HepG2 (cell line): Measurements from ENCODE around the gene TFB1M. TPM values are rescaled to one million over a fixed set of nuclear protein-coding genes. Genes with fewer than 3 reads are reported as not detected.

Experiments used
- ATAC-seq: fragments of 200-7000 bp; cut with Tn5 transposase; 3 replicates; pipeline ENCODE4 v1.9.1; 2020; ENCODE audit warnings: mild to moderate bottlenecking, moderate library complexity
- BruUV-seq: library from RNA; stranded (reverse); fragments of 400-500 nt; replicated peaks from 2 replicates; lab custom pipeline; 2021; lab: Mats Ljungman, UMichigan
- CTCF ChIA-PET: fragments of 300-600 bp; formaldehyde crosslinking; extraction: SDS; loops from one replicate; lab custom pipeline; 2021; ENCODE audit warnings: low total read pairs, inconsistent platforms, low intra/inter-chr PET ratio; lab: Yijun Ruan, JAX
- POLR2A ChIA-PET: fragments of 350-600 bp; sonication (Branson Sonifier 250); formaldehyde crosslinking; loops from one replicate; lab custom pipeline; 2020; ENCODE audit warnings: antibody characterized with exemption, inconsistent platforms; lab: Yijun Ruan, JAX
- DNase-seq: peaks from one replicate; pipeline ENCODE4 v3.0.0-alpha.2; 2015; ENCODE audit warnings: low spot score
- FAIRE-seq: peaks from 3 replicates; lab custom pipeline; 2011; peaks lifted over from hg19 to GRCh38; lab: Jason Lieb, UNC
- H2AFZ ChIP-seq: one replicate; pipeline ENCODE4 v1.6.1; 2011; ENCODE audit warnings: low read length, inconsistent platforms
- H3K27ac ChIP-seq: fragments of 300-600 bp; 3 replicates; pipeline ENCODE4 v1.8.0; 2011; ENCODE audit warnings: mixed run types, mild to moderate bottlenecking, mixed read lengths, low read length, inconsistent platforms; ENCODE audit not compliant: insufficient read depth; ENCODE audit errors: extremely low read length
- H3K27me3 ChIP-seq, 2 experiments: fragments of 200-600 bp in 1 of 2; 2 replicates in 1 of 2; 3 replicates in 1 of 2; pipeline versions ENCODE4 v1.6.0 to v1.8.0; 2011; ENCODE audit warnings: low read length in 2 of 2, mild to moderate bottlenecking in 2 of 2, moderate library complexity in 2 of 2, inconsistent platforms in 1 of 2; ENCODE audit not compliant: insufficient read depth in 2 of 2, control insufficient read depth in 1 of 2
- H3K36me3 ChIP-seq, 2 experiments: fragments of 200-600 bp in 1 of 2; replicated peaks in 1 of 2; 2 replicates in 1 of 2; 3 replicates in 1 of 2; pipeline versions ENCODE4 v1.5.1 to v1.8.0; 2011; ENCODE audit warnings: low read length in 2 of 2, inconsistent platforms in 1 of 2; ENCODE audit not compliant: insufficient read depth in 2 of 2, control insufficient read depth in 1 of 2
- H3K4me1 ChIP-seq: 2 replicates; pipeline ENCODE4 v1.5.1; 2012; ENCODE audit warnings: low read length, inconsistent platforms; ENCODE audit not compliant: insufficient read depth
- H3K4me2 ChIP-seq: 2 replicates; pipeline ENCODE4 v1.6.0; 2011; ENCODE audit warnings: low read depth, low read length, inconsistent platforms
- H3K4me3 ChIP-seq, 3 experiments: fragments of 200-600 bp in 1 of 3; sonication (generic), shearing (Covaris generic) in 1 of 3; replicated peaks in 1 of 3; 2 replicates each; pipeline ENCODE4 v1.5.1; 2011 to 2016; ENCODE audit warnings: low read length in 3 of 3, inconsistent platforms in 2 of 3, low read depth in 2 of 3, mild to moderate bottlenecking in 2 of 3, control low read depth in 1 of 3, mixed read lengths in 1 of 3; ENCODE audit not compliant: insufficient read depth in 1 of 3
- H3K79me2 ChIP-seq: one replicate; pipeline ENCODE4 v1.6.1; 2011; ENCODE audit warnings: low read length, inconsistent platforms; ENCODE audit not compliant: insufficient read depth
- H3K9ac ChIP-seq: 2 replicates; pipeline ENCODE4 v1.6.0; 2011; ENCODE audit warnings: mild to moderate bottlenecking, low read depth, low read length, inconsistent platforms; ENCODE audit not compliant: insufficient read depth
- H3K9me3 ChIP-seq: 2 replicates; pipeline ENCODE4 v1.5.1; 2012; ENCODE audit warnings: mild to moderate bottlenecking, low read length
- H4K20me1 ChIP-seq: 2 replicates; pipeline ENCODE4 v1.6.0; 2011; ENCODE audit warnings: inconsistent platforms, mild to moderate bottlenecking, low read length, moderate library complexity; ENCODE audit not compliant: insufficient read depth
- ATRX ChIP-seq: sonication (generic); formaldehyde crosslinking; IDR thresholded peaks from 2 replicates; pipeline ENCODE4 v1.4.0; 2020; ENCODE audit warnings: missing genetic modification reagents, borderline replicate concordance
- CBX2 ChIP-seq, 2 experiments: fragments of 200-600 bp in 1 of 2; sonication (generic); formaldehyde crosslinking in 1 of 2; IDR thresholded peaks; 2 replicates each; pipeline versions ENCODE4 v1.7.0 to v1.8.1; 2018 to 2022; ENCODE audit warnings: low read depth in 2 of 2, low read length in 1 of 2, mild to moderate bottlenecking in 1 of 2, missing genetic modification reagents in 1 of 2
- HDAC2 ChIP-seq: sonication (generic); formaldehyde crosslinking; IDR thresholded peaks from 2 replicates; pipeline ENCODE4 v1.4.0; 2020; ENCODE audit warnings: missing genetic modification reagents
- NPAS2 ChIP-seq: sonication (generic); formaldehyde crosslinking; IDR thresholded peaks from 2 replicates; pipeline ENCODE4 v1.8.0; 2022; ENCODE audit warnings: mild to moderate bottlenecking, missing genetic modification reagents, borderline replicate concordance
- PATZ1 ChIP-seq: sonication (generic); formaldehyde crosslinking; IDR thresholded peaks from 2 replicates; pipeline ENCODE4 v1.4.0; 2020; ENCODE audit warnings: missing genetic modification reagents
- SMAD1 ChIP-seq: sonication (generic); formaldehyde crosslinking; IDR thresholded peaks from 2 replicates; pipeline ENCODE4 v1.4.0; 2020; ENCODE audit warnings: missing genetic modification reagents, low read depth, mild to moderate bottlenecking, borderline replicate concordance
- ZNF275 ChIP-seq: sonication (generic); formaldehyde crosslinking; IDR thresholded peaks from 2 replicates; pipeline ENCODE4 v1.8.0; 2022; ENCODE audit warnings: missing genetic modification reagents, mild to moderate bottlenecking, inconsistent platforms, borderline replicate concordance
- ZNF546 ChIP-seq: sonication (generic); formaldehyde crosslinking; conservative IDR thresholded peaks from 2 replicates; pipeline ENCODE4 v1.8.1; 2023; ENCODE audit warnings: mild to moderate bottlenecking, missing genetic modification reagents
- WGBS: methylation state at CpG from one replicate; pipeline ENCODE4 v1.1.6; 2017; ENCODE audit warnings: low lambda C conversion rate; 5-methylcytosine and 5-hydroxymethylcytosine counted together
- in situ Hi-C: cut with HindIII; loops from 2 replicates; pipeline ENCODE4 v1.10.0; 2017; ENCODE audit warnings: low pct_unique_long_range_greater_than_20kb; ENCODE audit not compliant: extremely low pct_ligation_motif_present
- intact Hi-C: fragments of 100-400 bp; cut with micrococcal nuclease; formaldehyde crosslinking; loops from one replicate; pipeline ENCODE4 v1.10.0; 2022; ENCODE audit not compliant: unreplicated experiment
- polyA plus RNA-seq, 8 experiments: library from polyadenylated mRNA; depleted of rRNA in 3 of 8; stranded (reverse) in 7 of 8; unstranded in 1 of 8; fragments of >200 nt; fragmentation: Illumina TruSeq in 4 of 8; extraction: Trizol in 4 of 8; gene quantifications; 2 replicates each; pipeline versions ENCODE4 v1.2.1 to v1.2.3, GENCODE V29; 2011 to 2016; ENCODE audit warnings: low read depth in 4 of 8, missing spikeins in 1 of 8, mixed read lengths in 1 of 8; ENCODE audit not compliant: insufficient read depth in 1 of 8
- total RNA-seq, 5 experiments: library from RNA; depleted of rRNA; stranded (reverse); fragments of >200 nt; fragmentation: Illumina TruSeq; extraction: Trizol; gene quantifications; 2 replicates each; pipeline ENCODE4 v1.2.3, GENCODE V29; 2016; ENCODE audit warnings: low read depth in 1 of 5

The TFB1M gene
- total and polyA plus RNA-seq, 2 of the 13 experiments (the other 11 are each of a cell fraction or from before 2014, with no cell fraction given) = 91.4 to 122 TPM

- no peak for ATAC-seq
Measured at GRCh38 chr6:155215906-155216305, 98.4 kb downstream of the TFB1M start.

GRCh38 chr6:155213611-155214372 is 100.5 kb downstream of the TFB1M start:
- Histone ChIP-seq H3K4me3 (no peak overlapping the region), H3K4me1 (no peaks in the 10 kb centered on the region), H3K36me3 (no peaks in the 10 kb centered on the region), H3K9ac (no peak overlapping the region), H4K20me1 (no peaks in the 10 kb centered on the region), H2AFZ (no peak overlapping the region), H3K27ac (no peak overlapping the region), H3K9me3 (no peaks in the 10 kb centered on the region), H3K27me3 (no peaks in the 10 kb centered on the region; a peak in 2 of 5 replicates), H3K4me2 (no peak overlapping the region), H3K79me2 (no peaks in the 10 kb centered on the region)
- 59% methylated on average over 8 of the region's 23 CpGs for WGBS
- BruUV-seq = no TSS peak
- in situ Hi-C loops (no loop called here), intact Hi-C loops (no loop called here)
- no peak for DNase-seq
- peak; percentile 34 for ATAC-seq
- ChIA-PET CTCF (no interaction called here), POLR2A (no interaction called here)
- no peak for FAIRE-seq
- TF ChIP-seq SMAD1 (CRISPR knock-in tag) = no peak
- TF ChIP-seq ZNF546 (CRISPR knock-in tag) = no peak
- no peak for TF ChIP-seq ZNF275 (CRISPR knock-in tag)
- no peak for TF ChIP-seq CBX2 (IDR thresholded peaks at IDR 0.05; ENCODE audit: low read depth, low read length)
- no peak for TF ChIP-seq CBX2 (CRISPR knock-in tag; IDR thresholded peaks at IDR 0.05; ENCODE audit: low read depth)
- TF ChIP-seq PATZ1 = no peak
- TF ChIP-seq NPAS2 (CRISPR knock-in tag) = no peak
- TF ChIP-seq HDAC2 (CRISPR knock-in tag) = no peak

More at GRCh38 chr6:155215906-155216305, 98.4 kb downstream of the TFB1M start:
- 37% methylated on average over 4 of the region's 4 CpGs for WGBS
- ChIA-PET CTCF (no interaction called here), POLR2A (no interaction called here)
- Histone ChIP-seq H4K20me1 (no peaks in the 10 kb centered on the region), H3K4me2 (no peak overlapping the region), H3K9ac (no peak overlapping the region), H3K4me1 (0 out of 2 replicates have a peak, but pooled peaks cover 6% of the 10 kb centered on the region), H3K9me3 (no peaks in the 10 kb centered on the region), H3K36me3 (no peaks in the 10 kb centered on the region), H3K27ac (no peak overlapping the region), H3K27me3 (no peaks in the 10 kb centered on the region; a peak in 1 of 5 replicates)
- FAIRE-seq (no peak), DNase-seq (no peak)
- BruUV-seq = no TSS peak
- TF ChIP-seq ATRX (CRISPR knock-in tag) = no peak
- TF ChIP-seq, all 625 proteins: peak for 0
- no peak overlapping the region for H3K4me3 ChIP-seq
- intact Hi-C loops = no loop called here
- no peaks in the 10 kb centered on the region for H3K79me2 ChIP-seq
- in situ Hi-C loops = no loop called here
- H2AFZ ChIP-seq = no peak overlapping the region
